GM12892 (cell line): ENCODE data around the gene RSPH1.

Experiments used
- DNase-seq: peaks from one replicate; pipeline ENCODE4 v3.0.0; 2011; ENCODE audit not compliant: insufficient read length
- FAIRE-seq: peaks from 2 replicates; lab custom pipeline; 2011; peaks lifted over from hg19 to GRCh38; lab: Jason Lieb, UNC
- POLR2A ChIP-seq: IDR thresholded peaks from 2 replicates; pipeline ENCODE4 v1.6.1; 2011; ENCODE audit warnings: low read depth, low read length, control low read depth
- POLR2AphosphoS5 ChIP-seq: IDR thresholded peaks from 2 replicates; pipeline ENCODE4 v1.6.1; 2011; ENCODE audit warnings: low read depth, low read length, control low read depth
- TAF1 ChIP-seq: IDR thresholded peaks from 2 replicates; pipeline ENCODE4 v1.6.1; 2011; ENCODE audit warnings: low read depth, mild to moderate bottlenecking, control low read depth, low read length, borderline replicate concordance

The RSPH1 gene

GRCh38 chr21:42459082-42459460, 37.0 kb downstream of the RSPH1 start:
- no peak for DNase-seq
- FAIRE-seq, result no peak
- no peak for TF ChIP-seq POLR2AphosphoS5
- no peak for TF ChIP-seq POLR2A
- no peak for TF ChIP-seq TAF1

DNA sequence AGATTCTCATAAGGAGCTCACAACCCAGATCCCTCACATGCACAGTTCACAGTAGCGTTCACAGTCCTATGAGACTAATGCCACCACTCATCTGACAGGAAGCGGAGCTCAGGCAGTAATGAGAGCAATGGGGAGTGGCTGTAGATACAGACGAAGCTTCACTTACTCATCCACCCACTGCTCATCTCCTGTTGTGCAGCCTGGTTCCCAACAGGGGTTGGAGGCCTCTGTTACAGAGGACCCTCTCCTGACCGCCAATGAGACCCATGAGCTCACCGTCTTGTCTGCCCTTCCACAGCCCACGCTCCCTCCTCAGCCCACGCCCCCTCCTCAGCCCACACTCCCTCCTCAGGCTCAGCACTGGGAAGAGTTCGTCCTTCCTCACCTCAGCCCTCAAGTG, 39.6 kb downstream of the RSPH1 start:
- TF ChIP-seq POLR2A (no peak), POLR2AphosphoS5 (no peak), TAF1 (no peak)
- DNase-seq, result no peak
- FAIRE-seq, result no peak

DNA sequence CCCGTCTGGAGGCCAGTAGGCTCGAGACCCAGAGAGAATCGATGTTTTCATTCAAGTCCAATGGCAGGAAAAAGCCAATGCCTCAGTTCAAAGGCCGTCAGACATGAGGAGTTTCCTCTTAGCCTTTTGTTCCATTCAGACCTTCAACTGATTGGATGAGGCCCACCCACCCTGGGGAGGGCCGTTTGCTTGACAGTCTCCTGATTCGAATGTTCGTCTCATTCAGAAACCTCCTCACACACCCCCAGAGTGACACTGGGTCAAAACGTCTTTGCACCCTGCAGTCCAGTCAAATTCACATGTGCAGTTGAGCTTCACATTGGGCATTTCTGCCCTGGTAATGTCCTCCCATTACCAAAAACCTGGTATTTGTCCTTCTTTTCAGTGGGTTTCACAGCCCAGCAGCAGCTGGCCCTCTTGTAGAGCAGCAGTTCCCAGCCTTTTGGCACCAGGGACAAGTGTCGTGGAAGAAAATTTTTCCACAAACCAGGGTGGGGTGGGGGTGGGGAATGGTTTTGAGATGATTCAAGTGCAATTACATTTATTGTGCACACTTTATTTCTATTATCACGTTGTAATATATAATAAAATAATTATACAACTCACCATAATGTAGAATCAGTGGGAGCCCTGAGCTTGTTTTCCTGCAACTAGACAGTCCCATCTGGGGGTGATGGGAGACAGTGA, 40.1 kb downstream of the RSPH1 start:
- FAIRE-seq (no peak), DNase-seq (no peak)
- TF ChIP-seq TAF1, result no peak
- TF ChIP-seq POLR2AphosphoS5, result no peak
- no peak for TF ChIP-seq POLR2A

DNA sequence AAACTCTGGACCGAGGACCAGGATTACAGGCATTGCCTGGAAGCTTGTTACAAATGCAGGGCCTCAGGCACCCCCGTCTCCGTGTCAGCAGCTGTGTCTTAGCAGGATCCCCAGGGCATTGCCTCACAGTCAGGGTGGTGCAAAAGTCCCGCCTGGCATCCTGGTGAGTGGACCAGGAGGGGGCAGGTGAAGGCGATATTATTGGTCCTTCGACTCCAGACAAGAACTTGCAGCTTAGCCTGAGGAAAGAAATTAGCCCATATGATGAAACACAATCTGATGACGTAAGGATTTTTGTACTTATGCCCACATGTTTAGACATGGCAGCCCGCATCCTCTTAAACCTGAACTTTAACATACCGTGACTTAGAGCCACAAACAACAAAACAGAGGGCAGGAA, 40.8 kb downstream of the RSPH1 start:
- TF ChIP-seq TAF1, result no peak
- TF ChIP-seq POLR2A, result no peak
- no peak for TF ChIP-seq POLR2AphosphoS5
- FAIRE-seq, result no peak
- no peak for DNase-seq

GRCh38 chr21:42454786-42455185, 41.2 kb downstream of the RSPH1 start:
- FAIRE-seq (no peak), DNase-seq (no peak)
- TF ChIP-seq POLR2AphosphoS5 (no peak), POLR2A (no peak), TAF1 (no peak)

GRCh38 chr21:42453986-42454570, 41.9 kb downstream of the RSPH1 start:
- FAIRE-seq (no peak), DNase-seq (no peak)
- TF ChIP-seq POLR2AphosphoS5 (no peak), TAF1 (no peak), POLR2A (no peak)

DNA sequence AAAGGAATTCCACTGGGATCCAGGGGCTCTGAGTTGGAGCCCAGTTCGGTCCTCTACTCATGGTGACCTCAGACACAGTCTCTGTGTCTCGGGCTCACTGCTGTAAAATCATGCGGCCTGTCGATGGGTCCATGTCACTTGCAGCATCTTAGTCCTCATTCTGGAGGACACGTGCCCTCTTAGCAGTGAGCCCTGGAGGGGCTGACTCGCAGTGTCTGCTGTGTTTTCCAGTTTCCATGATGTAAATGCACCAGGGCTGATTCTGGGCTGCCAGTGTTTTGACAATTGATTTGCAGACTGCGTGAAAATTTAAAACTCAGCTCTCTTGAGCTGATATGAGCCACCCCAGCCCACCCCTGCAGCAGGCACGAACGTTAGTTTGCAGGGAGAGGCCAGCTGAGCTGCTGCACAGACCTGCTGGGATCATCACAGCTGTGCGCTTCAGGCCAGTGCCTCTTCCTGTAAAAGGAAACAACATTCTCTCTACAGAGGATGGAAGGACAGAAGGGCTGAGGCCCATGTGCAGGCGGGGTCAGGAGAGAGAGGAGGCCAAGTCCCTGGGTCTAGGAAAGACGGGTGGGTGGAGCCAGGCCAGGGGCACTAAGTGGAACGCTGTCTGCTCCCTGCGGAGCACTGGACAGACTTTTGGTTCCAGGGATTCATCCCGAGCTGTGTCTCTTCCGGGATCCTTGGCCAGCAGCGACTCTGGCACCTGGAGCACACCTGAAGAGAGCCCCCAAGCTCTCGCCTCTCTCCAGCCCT, 42.6 kb downstream of the RSPH1 start:
- DNase-seq (no peak), FAIRE-seq (no peak)
- TF ChIP-seq POLR2AphosphoS5 (no peak), POLR2A (no peak), TAF1 (no peak)

GRCh38 chr21:42452401-42453223, 43.4 kb downstream of the RSPH1 start:
- TF ChIP-seq POLR2AphosphoS5 (no peak), POLR2A (no peak), TAF1 (no peak)
- FAIRE-seq (no peak), DNase-seq (no peak)

DNA sequence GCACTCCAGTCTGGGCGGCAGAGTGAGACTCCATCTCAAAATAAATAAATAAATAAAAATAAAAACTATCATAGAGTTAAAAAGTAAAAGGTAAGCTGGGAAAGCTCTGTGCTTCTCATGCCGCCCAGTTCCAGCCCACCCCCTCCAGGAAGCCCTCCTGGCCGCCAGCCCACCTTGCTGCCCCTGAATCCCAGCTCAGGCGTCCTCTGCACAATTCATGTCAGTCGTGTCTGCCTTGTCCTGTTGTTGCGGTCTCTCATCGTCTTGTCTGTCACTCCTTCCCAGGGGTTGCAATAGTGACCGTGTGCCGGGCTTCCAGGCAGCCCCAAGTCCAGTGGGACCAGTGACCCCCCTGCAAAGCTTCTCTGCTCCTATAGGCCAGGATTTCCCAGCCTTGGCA, 44.1 kb downstream of the RSPH1 start:
- no peak for FAIRE-seq
- no peak for TF ChIP-seq TAF1
- TF ChIP-seq POLR2A, result no peak
- TF ChIP-seq POLR2AphosphoS5, result no peak
- no peak for DNase-seq

DNA sequence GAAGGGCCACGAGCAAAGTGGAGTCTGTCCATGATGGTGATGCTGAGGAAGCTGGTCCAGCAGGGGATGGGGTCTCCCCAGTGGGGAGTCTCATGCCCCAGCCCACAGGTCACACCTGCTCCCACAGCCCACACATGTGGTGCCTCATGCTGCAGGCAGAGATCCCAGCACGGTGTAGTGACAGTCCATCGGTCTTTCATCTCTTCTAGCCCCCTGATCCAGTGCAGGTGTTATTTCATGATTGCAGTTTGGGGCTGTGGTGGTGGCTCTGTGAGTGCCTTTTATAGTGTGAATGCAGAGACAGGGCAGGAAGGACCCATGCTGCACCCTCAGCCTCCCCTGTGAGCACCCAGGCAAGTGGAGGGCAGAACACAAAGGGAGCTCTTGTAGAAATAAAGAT, 47.3 kb downstream of the RSPH1 start:
- DNase-seq (no peak), FAIRE-seq (no peak)
- TF ChIP-seq TAF1 (no peak), POLR2A (no peak), POLR2AphosphoS5 (no peak)

GRCh38 chr21:42447732-42448131, 48.3 kb downstream of the RSPH1 start:
- peak; percentile 46 for FAIRE-seq
- TF ChIP-seq POLR2A, result no peak
- no peak for TF ChIP-seq TAF1
- TF ChIP-seq POLR2AphosphoS5, result no peak
- no peak for DNase-seq
